Neutrophil (primary cell): Measurements from ENCODE around the gene ASTN2.

Source experiments
- H3K27ac ChIP-seq: fragments of 200-600 bp; sonication (generic); 2 replicates; pipeline ENCODE4 v1.5.1; 2016; ENCODE audit warnings: mild to moderate bottlenecking, moderate library complexity
- H3K27me3 ChIP-seq: fragments of 200-600 bp; sonication (generic); 2 replicates; pipeline ENCODE4 v1.6.0; 2016; ENCODE audit warnings: mild to moderate bottlenecking
- H3K36me3 ChIP-seq: fragments of 200-600 bp; sonication (generic); 2 replicates; pipeline ENCODE4 v1.5.1; 2017
- H3K4me1 ChIP-seq, 2 experiments: fragments of 200-600 bp in 1 of 2; sonication (generic) in 1 of 2; 1 replicate in 1 of 2; 2 replicates in 1 of 2; pipeline versions ENCODE4 v1.5.1 to v1.6.1; 2013 to 2016; ENCODE audit warnings: low read depth in 1 of 2, low read length in 1 of 2, mild to moderate bottlenecking in 1 of 2, moderate library complexity in 1 of 2; ENCODE audit not compliant: control insufficient read depth in 1 of 2, insufficient read depth in 1 of 2
- H3K4me3 ChIP-seq, 2 experiments: fragments of 200-600 bp in 1 of 2; sonication (generic) in 1 of 2; 1 replicate in 1 of 2; 2 replicates in 1 of 2; pipeline ENCODE4 v1.5.1; 2013 to 2016; ENCODE audit warnings: low read depth in 1 of 2, low read length in 1 of 2, mild to moderate bottlenecking in 1 of 2, moderate library complexity in 1 of 2
- H3K9me3 ChIP-seq: fragments of 200-600 bp; sonication (generic); 2 replicates; pipeline ENCODE4 v1.5.1; 2016
- CTCF ChIP-seq: fragments of 200-600 bp; sonication (generic); IDR thresholded peaks from 2 replicates; pipeline ENCODE4 v1.5.1; 2016; ENCODE audit warnings: antibody characterized with exemption

ASTN2 gene

GRCh38 chr9:117344892-117345660, 69.8 kb downstream of the ASTN2 start:
- Histone ChIP-seq H3K36me3 (no peaks in the 10 kb centered on the region), H3K27me3 (no peaks in the 10 kb centered on the region), H3K4me3 (no peak overlapping the region), H3K27ac (no peak overlapping the region), H3K9me3 (no peaks in the 10 kb centered on the region), H3K4me1 (no peaks in the 10 kb centered on the region)
- TF ChIP-seq CTCF = no peak

- no peaks in the 10 kb centered on the region for H3K9me3 ChIP-seq
- H3K4me3 ChIP-seq = no peak overlapping the region
- no peaks in the 10 kb centered on the region for H3K27me3 ChIP-seq
- no peak overlapping the region for H3K27ac ChIP-seq
- no peaks in the 10 kb centered on the region for H3K4me1 ChIP-seq
- H3K36me3 ChIP-seq = no peaks in the 10 kb centered on the region
- no peak for TF ChIP-seq CTCF
Observed at GRCh38 chr9:117343427-117343826, 71.4 kb downstream of the ASTN2 start.

- TF ChIP-seq CTCF = no peak
- Histone ChIP-seq H3K4me3 (no peak overlapping the region), H3K9me3 (no peaks in the 10 kb centered on the region), H3K36me3 (no peaks in the 10 kb centered on the region), H3K27me3 (no peaks in the 10 kb centered on the region), H3K27ac (no peak overlapping the region), H3K4me1 (no peaks in the 10 kb centered on the region)
Observed at GRCh38 chr9:117341151-117341550, 73.7 kb downstream of the ASTN2 start.

GRCh38 chr9:117340422-117340821, 74.4 kb downstream of the ASTN2 start:
- H3K36me3 ChIP-seq = no peaks in the 10 kb centered on the region
- H3K27ac ChIP-seq = no peak overlapping the region
- no peak for TF ChIP-seq CTCF
- H3K9me3 ChIP-seq = no peaks in the 10 kb centered on the region
- H3K4me1 ChIP-seq = no peaks in the 10 kb centered on the region
- no peaks in the 10 kb centered on the region for H3K27me3 ChIP-seq
- no peak overlapping the region for H3K4me3 ChIP-seq

GRCh38 chr9:117335837-117336433, 78.9 kb downstream of the ASTN2 start:
- TF ChIP-seq CTCF = no peak
- no peaks in the 10 kb centered on the region for H3K9me3 ChIP-seq
- H3K27me3 ChIP-seq = no peaks in the 10 kb centered on the region
- no peaks in the 10 kb centered on the region for H3K4me1 ChIP-seq
- no peak overlapping the region for H3K4me3 ChIP-seq
- H3K27ac ChIP-seq = no peak overlapping the region
- no peaks in the 10 kb centered on the region for H3K36me3 ChIP-seq
